EL (cell line): ENCODE results near the gene ACP4.
"Not testable (repeated sequence)": the region's sequence is repeated elsewhere in the genome, so short reads cannot be mapped to it uniquely, and the experiment has no call there.

Source experiments
- DNase-seq: peaks from one replicate; pipeline ENCODE4 v3.0.0-alpha.2; 2016

The ACP4 gene

GRCh38 chr19:50797781-50798658, 7.8 kb downstream of the ACP4 start:
- no peak for DNase-seq

- no peak for DNase-seq
Measured at GRCh38 chr19:50798659-50799546, 8.7 kb downstream of the ACP4 start.

- no peak for DNase-seq
Measured at GRCh38 chr19:50799547-50799851, 9.3 kb downstream of the ACP4 start.

- peak; percentile 19 for DNase-seq
Measured at GRCh38 chr19:50801107-50801506, 10.9 kb downstream of the ACP4 start.

- DNase-seq: no peak
Measured at GRCh38 chr19:50803633-50804419, 13.6 kb downstream of the ACP4 start.

- peak; percentile 99 for DNase-seq
Measured at GRCh38 chr19:50804420-50805272, 14.4 kb downstream of the ACP4 start.

GRCh38 chr19:50808856-50809255, 18.6 kb downstream of the ACP4 start:
- no peak for DNase-seq

GRCh38 chr19:50811622-50812238, 21.5 kb downstream of the ACP4 start:
- DNase-seq: not testable (repeated sequence)

GRCh38 chr19:50812474-50812873, 22.3 kb downstream of the ACP4 start:
- DNase-seq: no peak

- no peak for DNase-seq
Measured at GRCh38 chr19:50814883-50815282, 24.7 kb downstream of the ACP4 start.

- no peak for DNase-seq
Measured at GRCh38 chr19:50815439-50815838, 25.2 kb downstream of the ACP4 start.

- DNase-seq: peak; percentile 32
Measured at GRCh38 chr19:50817941-50818858, 28.0 kb downstream of the ACP4 start.

- no peak for DNase-seq
Measured at GRCh38 chr19:50818859-50819472, 28.8 kb downstream of the ACP4 start.

- no peak for DNase-seq
Measured at GRCh38 chr19:50819636-50820035, 29.4 kb downstream of the ACP4 start.

- DNase-seq: no peak
Measured at GRCh38 chr19:50820086-50820485, 29.9 kb downstream of the ACP4 start.

GRCh38 chr19:50820549-50821247, 30.5 kb downstream of the ACP4 start:
- no peak for DNase-seq

- no peak for DNase-seq
Measured at GRCh38 chr19:50821248-50821612, 31.0 kb downstream of the ACP4 start.

- DNase-seq: no peak
Measured at GRCh38 chr19:50821622-50822021, 31.4 kb downstream of the ACP4 start.

- no peak for DNase-seq
Measured at GRCh38 chr19:50822661-50823208, 32.5 kb downstream of the ACP4 start.
